Measurements from ENCODE around the gene SPEF2.
A peak's percentile ranks its signal among the peaks of the same experiment; 100 is the strongest.
"Not testable (repeated sequence)": the region's sequence is repeated elsewhere in the genome, so short reads cannot be mapped to it uniquely, and the experiment has no call there.

SPEF2 gene

DNA sequence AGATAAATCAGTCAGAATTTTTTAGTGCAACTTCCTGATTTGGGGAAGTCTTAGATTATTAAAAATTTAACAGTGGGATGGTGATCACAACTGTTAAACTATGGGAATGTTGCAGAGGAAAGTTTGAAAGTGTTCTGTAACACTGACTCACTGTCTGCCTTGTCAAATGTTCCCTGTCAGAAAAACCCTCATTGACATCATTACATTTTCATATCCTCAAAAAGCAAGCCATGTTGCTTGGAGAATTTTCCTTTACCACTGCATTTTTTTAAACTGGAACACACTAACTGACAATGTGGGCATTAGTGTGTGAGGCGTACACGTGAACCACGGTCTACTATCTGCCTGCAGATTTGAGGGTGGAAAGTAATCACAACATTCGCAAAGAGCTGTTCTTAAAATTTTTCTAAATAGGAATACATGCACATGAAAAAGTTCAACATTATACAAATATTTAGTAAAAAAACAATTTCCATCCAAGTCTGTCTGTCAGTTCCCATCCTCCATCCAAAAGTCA, 210.5 kb downstream of the SPEF2 start:
- peak; percentile 31 to 45 for DNase-seq

DNA sequence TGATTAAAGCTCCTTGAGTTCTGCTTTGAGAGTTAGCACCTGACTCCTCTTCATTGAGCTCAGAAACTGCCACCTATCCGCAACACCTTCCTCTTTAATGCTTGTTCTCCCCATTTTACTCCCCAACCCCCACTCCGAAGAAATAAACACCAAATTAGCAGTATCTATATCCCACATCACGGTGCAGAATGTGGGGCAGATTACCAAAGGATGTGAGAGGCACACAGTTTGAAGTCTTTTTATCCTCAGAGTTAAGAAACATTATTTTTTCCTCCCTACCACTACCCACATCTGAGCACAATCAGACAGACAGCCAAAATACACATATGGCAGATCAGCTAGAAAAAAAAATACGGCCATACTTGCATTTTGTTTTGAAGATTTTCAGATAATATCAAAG, 212.9 kb downstream of the SPEF2 start:
- DNase-seq = no peak

DNA sequence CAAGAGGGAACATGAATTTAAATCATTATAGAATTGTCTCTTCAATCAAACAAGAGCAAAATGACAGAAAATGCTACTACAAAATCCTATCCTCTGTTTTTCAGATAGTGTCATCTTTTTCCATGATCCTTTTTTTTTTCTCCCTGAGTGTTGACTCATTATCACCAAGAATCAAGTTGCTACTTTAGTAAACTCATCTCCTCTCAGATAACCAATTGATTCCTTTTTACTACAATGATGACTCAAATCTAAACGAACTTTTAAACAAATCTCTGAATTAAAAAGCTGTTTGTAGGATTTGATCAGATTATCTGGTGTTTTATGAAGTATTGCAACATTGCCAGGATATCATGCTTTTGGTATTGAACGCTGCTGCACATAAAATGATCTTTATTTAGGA, 215.1 kb downstream of the SPEF2 start:
- DNase-seq = no peak

GRCh38 chr5:35833224-35833623, 215.6 kb downstream of the SPEF2 start:
- DNase-seq = no peak

DNA sequence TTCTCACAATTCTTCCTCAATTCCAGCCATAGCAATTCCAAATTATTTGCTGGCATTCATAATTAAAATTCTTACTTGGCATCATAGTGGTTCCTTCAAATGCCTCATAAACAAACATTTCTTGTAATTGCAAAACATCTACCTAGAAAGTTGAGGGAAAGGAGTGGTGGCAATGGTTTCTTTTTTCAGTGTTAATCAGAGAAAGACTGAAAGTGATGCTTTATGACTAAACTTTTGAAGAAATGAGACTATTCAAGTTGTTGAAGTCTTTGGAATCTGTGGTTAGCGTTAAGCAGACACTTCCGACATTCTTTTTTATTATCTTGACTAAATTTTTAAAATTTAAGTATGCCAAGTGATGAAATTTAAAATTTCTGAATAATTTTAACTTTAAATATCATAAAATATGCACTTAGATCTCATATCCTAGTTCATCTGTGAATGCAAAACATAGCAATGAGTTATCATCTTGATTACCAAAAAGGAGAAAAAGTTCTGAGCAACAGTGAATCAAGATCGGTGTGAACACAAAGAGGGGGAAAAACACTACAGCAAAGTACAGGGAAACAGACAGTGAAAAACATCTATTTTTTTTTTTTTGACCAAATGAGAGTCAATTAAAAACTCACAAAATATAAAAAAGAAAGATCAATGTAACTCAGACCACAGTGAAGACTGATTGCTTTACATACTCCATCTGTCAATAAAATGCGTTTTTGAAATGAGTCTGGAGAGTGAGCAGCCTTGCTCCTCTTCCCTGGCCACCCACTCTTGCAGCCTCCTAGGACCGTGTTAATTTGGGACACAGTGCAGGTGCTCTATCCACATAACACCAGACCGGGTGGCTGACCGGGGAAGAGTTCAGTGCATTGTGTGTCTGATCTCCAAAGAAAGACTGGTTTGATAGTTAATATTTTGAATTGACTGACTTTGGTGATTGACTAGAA, 218.4 kb downstream of the SPEF2 start:
- DNase-seq = no peak

- no peak for DNase-seq
Measured at GRCh38 chr5:35838370-35839042, 220.8 kb downstream of the SPEF2 start.

DNA sequence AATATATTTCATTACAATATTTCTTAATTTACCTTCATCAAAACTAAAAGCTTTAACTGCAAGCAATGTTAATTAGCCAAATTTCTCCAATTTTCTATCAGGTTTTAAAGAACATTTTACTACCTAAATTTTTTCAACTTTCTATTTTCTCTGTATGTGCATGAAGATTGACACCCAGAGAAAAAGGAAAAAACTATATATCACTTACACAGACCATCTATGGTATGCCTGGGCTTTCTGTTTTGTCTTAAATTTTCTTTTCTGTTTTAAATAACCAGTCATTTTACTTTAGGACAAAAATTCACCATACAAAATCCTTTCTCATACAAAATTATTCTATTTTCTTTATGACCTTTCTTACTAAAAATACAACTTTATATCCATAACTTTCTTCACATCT, 225.2 kb downstream of the SPEF2 start:
- no peak for DNase-seq

DNA sequence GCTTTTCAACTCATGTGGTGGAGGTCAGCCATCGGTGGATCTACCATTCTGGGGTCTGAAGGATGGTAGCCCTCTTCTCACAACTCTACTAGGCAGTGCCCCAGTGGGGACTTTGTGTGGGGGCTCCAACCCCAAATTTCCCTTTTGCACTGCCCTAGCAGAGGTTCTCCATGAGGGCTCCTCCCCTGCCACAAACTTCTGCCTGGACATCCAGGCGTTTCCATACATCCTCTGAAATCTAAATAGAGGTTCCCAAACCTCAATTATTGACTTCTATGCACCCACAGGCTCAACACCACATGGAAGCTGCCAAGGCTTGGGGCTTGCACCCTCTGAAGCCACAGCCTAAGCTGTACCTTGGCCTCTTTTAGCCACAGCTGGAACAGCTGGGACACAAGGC, 227.8 kb downstream of the SPEF2 start:
- not testable (repeated sequence) for DNase-seq

DNA sequence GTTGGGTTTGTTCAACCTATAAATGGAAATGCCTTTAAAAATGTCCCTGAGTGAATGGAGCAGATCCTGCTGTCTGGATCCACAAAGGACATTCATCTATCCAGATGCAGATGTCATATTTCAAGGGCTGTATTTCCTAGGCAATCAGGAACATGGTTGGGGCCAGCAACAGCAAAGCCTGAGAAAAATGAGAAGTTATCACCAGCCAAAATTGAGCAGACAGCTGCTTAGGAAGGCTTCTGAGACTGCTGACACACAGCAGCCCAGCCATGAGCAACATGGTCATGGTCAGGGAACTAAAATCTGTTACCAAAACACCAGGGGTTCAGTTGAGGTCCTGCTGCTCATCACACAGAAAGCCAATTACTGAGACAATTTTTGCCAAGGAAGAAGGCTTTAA, 229.8 kb downstream of the SPEF2 start:
- no peak for DNase-seq

- no peak for DNase-seq
Measured at GRCh38 chr5:35847961-35848360, 230.3 kb downstream of the SPEF2 start.

DNA sequence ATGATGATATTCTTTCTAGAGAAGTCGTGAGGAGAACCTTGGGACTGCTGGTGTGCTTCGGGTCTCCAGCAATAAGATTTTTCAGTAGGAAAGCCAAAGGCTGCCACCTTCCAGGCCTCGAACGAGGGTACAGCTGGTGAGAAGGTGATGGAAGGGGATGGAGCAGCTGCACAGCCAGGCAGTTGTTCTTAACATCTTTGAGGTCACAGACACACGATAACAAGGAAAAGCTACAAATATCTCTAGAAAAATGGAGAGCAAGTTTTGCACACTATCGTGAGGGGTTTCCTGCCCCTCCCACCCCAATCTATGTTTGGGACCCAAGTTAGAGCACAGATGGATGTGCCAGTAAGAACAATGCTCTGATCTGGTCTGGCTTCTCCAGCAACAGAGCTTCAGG, 232.2 kb downstream of the SPEF2 start:
- no peak for DNase-seq

- DNase-seq = no peak
Measured at GRCh38 chr5:35850967-35851680, 233.5 kb downstream of the SPEF2 start.

GRCh38 chr5:35852084-35852734, 234.5 kb downstream of the SPEF2 start:
- DNase-seq = peak; percentile 44 to 50

GRCh38 chr5:35852773-35853172, 235.1 kb downstream of the SPEF2 start:
- no peak for DNase-seq

GRCh38 chr5:35853631-35854030, 236.0 kb downstream of the SPEF2 start:
- DNase-seq = peak; percentile 56 to 61

GRCh38 chr5:35854248-35854647, 236.6 kb downstream of the SPEF2 start:
- peak; percentile 66 to 69 for DNase-seq

- no peak for DNase-seq
Measured at GRCh38 chr5:35855187-35855586, 237.5 kb downstream of the SPEF2 start.

- DNase-seq = not testable (repeated sequence)
Measured at GRCh38 chr5:35856186-35856764, 238.6 kb downstream of the SPEF2 start.

- no peak for DNase-seq
Measured at GRCh38 chr5:35856765-35857351, 239.2 kb downstream of the SPEF2 start, which contains the start of gene IL7R. Gene IL7R, plus strand, starts transcription at chr5:35856891. Its CDS starts 87 bp downstream, at chr5:35856978.

- no peak for DNase-seq
Measured at GRCh38 chr5:35857606-35858205, 240.0 kb downstream of the SPEF2 start.

GRCh38 chr5:35859101-35859661, 241.5 kb downstream of the SPEF2 start:
- no peak for DNase-seq

Data from activated CD4-positive, alpha-beta T cell treated with anti-CD3 and anti-CD28 coated beads, Interleukin-2, amount 50 U/mL, for 4 hours (primary cell).